ENCODE measurements around the gene VPS37B.

VPS37B gene

GRCh38 chr12:122935318-122935717 is 39.4 kb upstream of the VPS37B start:
- TF ChIP-seq CTCF (IDR thresholded peaks at IDR 0.05; ENCODE audit: low read depth, low read length) (no peak), EZH2phosphoT487 (IDR thresholded peaks at IDR 0.05; ENCODE audit: low read depth) (no peak)
- H3K4me2 ChIP-seq (ENCODE audit: low read length), result no peak overlapping the region

GRCh38 chr12:122934722-122935121 is 38.8 kb upstream of the VPS37B start:
- Histone ChIP-seq H3K9me3 (ENCODE audit: insufficient read depth, low read length) (no peaks in the 10 kb centered on the region), H4K20me1 (ENCODE audit: insufficient read depth, low read length) (no peaks in the 10 kb centered on the region), H3K4me2 (ENCODE audit: low read length) (no peak overlapping the region), H3K9ac (ENCODE audit: low read length) (no peak overlapping the region), H3K4me1 (ENCODE audit: low read length) (peaks cover 10% of the 10 kb centered on the region; the same call in 1 of the 2 replicates), H3K4me3 (ENCODE audit: low read length) (no peak overlapping the region), H3K36me3 (replicated peaks; ENCODE audit: low read depth, low read length) (no peaks in the 10 kb centered on the region), H3K27me3 (ENCODE audit: low read depth, low read length) (peaks cover 13% of the 10 kb centered on the region; the same call in 1 of the 2 replicates), H3K27ac (ENCODE audit: low read length) (no peak overlapping the region), H3K79me2 (ENCODE audit: low read length) (no peaks in the 10 kb centered on the region), H2AFZ (ENCODE audit: low read depth, low read length) (no peak overlapping the region)
- TF ChIP-seq EZH2phosphoT487 (IDR thresholded peaks at IDR 0.05; ENCODE audit: low read depth) (no peak), CTCF (IDR thresholded peaks at IDR 0.05; ENCODE audit: low read depth, low read length) (no peak)

More at GRCh38 chr12:122935318-122935717, 39.4 kb upstream of the VPS37B start:
- Histone ChIP-seq H3K27me3 (ENCODE audit: low read depth, low read length) (peaks cover 13% of the 10 kb centered on the region; the same call in 1 of the 2 replicates), H4K20me1 (ENCODE audit: insufficient read depth, low read length) (no peaks in the 10 kb centered on the region), H2AFZ (ENCODE audit: low read depth, low read length) (no peak overlapping the region), H3K9me3 (ENCODE audit: insufficient read depth, low read length) (no peaks in the 10 kb centered on the region), H3K4me1 (ENCODE audit: low read length) (peaks cover 10% of the 10 kb centered on the region; the same call in 1 of the 2 replicates), H3K4me3 (ENCODE audit: low read length) (no peak overlapping the region), H3K79me2 (ENCODE audit: low read length) (no peaks in the 10 kb centered on the region), H3K9ac (ENCODE audit: low read length) (no peak overlapping the region), H3K36me3 (replicated peaks; ENCODE audit: low read depth, low read length) (no peaks in the 10 kb centered on the region), H3K27ac (ENCODE audit: low read length) (no peak overlapping the region)

GRCh38 chr12:122932207-122932606 is 36.3 kb upstream of the VPS37B start:
- Histone ChIP-seq H3K9me3 (ENCODE audit: insufficient read depth, low read length) (no peaks in the 10 kb centered on the region), H3K27ac (ENCODE audit: low read length) (no peak overlapping the region), H3K27me3 (ENCODE audit: low read depth, low read length) (peaks cover 19% of the 10 kb centered on the region), H3K9ac (ENCODE audit: low read length) (no peak overlapping the region), H3K4me1 (ENCODE audit: low read length) (peaks cover 10% of the 10 kb centered on the region; the same call in 1 of the 2 replicates), H3K79me2 (ENCODE audit: low read length) (no peaks in the 10 kb centered on the region), H2AFZ (ENCODE audit: low read depth, low read length) (no peak overlapping the region), H3K4me2 (ENCODE audit: low read length) (no peak overlapping the region), H3K36me3 (replicated peaks; ENCODE audit: low read depth, low read length) (no peaks in the 10 kb centered on the region), H4K20me1 (ENCODE audit: insufficient read depth, low read length) (no peaks in the 10 kb centered on the region), H3K4me3 (ENCODE audit: low read length) (no peak overlapping the region)
- TF ChIP-seq EZH2phosphoT487 (IDR thresholded peaks at IDR 0.05; ENCODE audit: low read depth) (no peak), CTCF (IDR thresholded peaks at IDR 0.05; ENCODE audit: low read depth, low read length) (no peak)

GRCh38 chr12:122929812-122930211 is 33.9 kb upstream of the VPS37B start:
- Histone ChIP-seq H3K36me3 (replicated peaks; ENCODE audit: low read depth, low read length) (no peaks in the 10 kb centered on the region), H3K9ac (ENCODE audit: low read length) (no peak overlapping the region), H3K27me3 (ENCODE audit: low read depth, low read length) (peaks cover 19% of the 10 kb centered on the region), H3K9me3 (ENCODE audit: insufficient read depth, low read length) (no peaks in the 10 kb centered on the region), H3K27ac (ENCODE audit: low read length) (no peak overlapping the region), H3K79me2 (ENCODE audit: low read length) (no peaks in the 10 kb centered on the region), H2AFZ (ENCODE audit: low read depth, low read length) (no peak overlapping the region), H3K4me2 (ENCODE audit: low read length) (no peak overlapping the region), H3K4me3 (ENCODE audit: low read length) (no peak overlapping the region), H4K20me1 (ENCODE audit: insufficient read depth, low read length) (no peaks in the 10 kb centered on the region), H3K4me1 (ENCODE audit: low read length) (peaks cover 14% of the 10 kb centered on the region)
- TF ChIP-seq CTCF (IDR thresholded peaks at IDR 0.05; ENCODE audit: low read depth, low read length) (no peak), EZH2phosphoT487 (IDR thresholded peaks at IDR 0.05; ENCODE audit: low read depth) (no peak)
